GM12878 (cell line): ENCODE measurements around the gene MAGI1. TPM values are rescaled to one million over a fixed set of nuclear protein-coding genes. Genes with fewer than 3 reads are reported as not detected.

Experiments used
- ATAC-seq: fragments of 200-7000 bp; cut with Tn5 transposase; 3 replicates; pipeline ENCODE4 v1.9.1; 2020; ENCODE audit warnings: mild to moderate bottlenecking, moderate library complexity
- BruUV-seq: library from RNA; stranded (reverse); fragments of 400-500 nt; replicated peaks from 2 replicates; lab custom pipeline; 2021; lab: Mats Ljungman, UMichigan
- CTCF ChIA-PET: fragments of 300-600 bp; sonication (Branson Sonifier 250); formaldehyde crosslinking; extraction: SDS; loops from one replicate; lab custom pipeline; 2021; ENCODE audit warnings: inconsistent platforms; lab: Yijun Ruan, JAX
- POLR2A ChIA-PET: fragments of 350-600 bp; formaldehyde crosslinking; extraction: SDS; loops from one replicate; lab custom pipeline; 2021; ENCODE audit warnings: inconsistent platforms; lab: Charles Lee
- RAD21 ChIA-PET: fragments of 300-600 bp; sonication (Branson Sonifier 250); formaldehyde crosslinking; loops from one replicate; lab custom pipeline; 2023; ENCODE audit warnings: antibody characterized with exemption; ENCODE audit not compliant: unreplicated experiment; lab: Charles Lee
- SMC1A ChIA-PET: fragments of 300-600 bp; sonication (Branson Sonifier 250); formaldehyde crosslinking; loops from one replicate; lab custom pipeline; 2023; ENCODE audit not compliant: unreplicated experiment, uncharacterized antibody; lab: Charles Lee
- DNase-seq: peaks from one replicate; pipeline ENCODE4 v3.0.0-alpha.2; 2011; ENCODE audit warnings: low read depth, low spot score
- FAIRE-seq: peaks from 3 replicates; lab custom pipeline; 2011; peaks lifted over from hg19 to GRCh38; lab: Jason Lieb, UNC
- H2AFZ ChIP-seq: 2 replicates; pipeline ENCODE4 v1.6.0; 2011; ENCODE audit warnings: low read depth, low read length, control low read depth; ENCODE audit not compliant: control insufficient read depth
- H3K27ac ChIP-seq: 2 replicates; pipeline ENCODE4 v1.5.1; 2011; ENCODE audit warnings: control low read depth; ENCODE audit not compliant: control insufficient read depth, insufficient read depth
- H3K27me3 ChIP-seq, 2 experiments: replicated peaks in 1 of 2; 2 replicates each; pipeline versions ENCODE4 v1.6.0 to v1.6.1; 2011; ENCODE audit warnings: low read length in 1 of 2; ENCODE audit not compliant: control insufficient read depth in 2 of 2, insufficient read depth in 2 of 2
- H3K36me3 ChIP-seq, 2 experiments: 2 replicates each; pipeline ENCODE4 v1.5.1; 2011; ENCODE audit warnings: low read length in 1 of 2; ENCODE audit not compliant: control insufficient read depth in 2 of 2, insufficient read depth in 2 of 2
- H3K4me1 ChIP-seq: 2 replicates; pipeline ENCODE4 v1.6.1; 2011; ENCODE audit warnings: mild to moderate bottlenecking, low read length, moderate library complexity, mixed read lengths; ENCODE audit not compliant: control insufficient read depth, insufficient read depth
- H3K4me2 ChIP-seq: 2 replicates; pipeline ENCODE4 v1.6.0; 2011; ENCODE audit warnings: control low read depth; ENCODE audit not compliant: control insufficient read depth, insufficient read depth
- H3K4me3 ChIP-seq: fragments of 200-600 bp; sonication (generic); 2 replicates; pipeline ENCODE4 v1.5.1; 2016
- H3K79me2 ChIP-seq: 2 replicates; pipeline ENCODE4 v1.6.0; 2011; ENCODE audit warnings: low read length; ENCODE audit not compliant: control insufficient read depth, insufficient read depth
- H3K9ac ChIP-seq: 2 replicates; pipeline ENCODE4 v1.8.0; 2011; ENCODE audit warnings: low read length, control low read depth, mixed read lengths; ENCODE audit not compliant: control insufficient read depth, insufficient read depth
- H3K9me3 ChIP-seq: replicated peaks from 3 replicates; pipeline ENCODE4 v1.5.1; 2011; ENCODE audit warnings: mild to moderate bottlenecking, low read length; ENCODE audit not compliant: control insufficient read depth, insufficient read depth
- H4K20me1 ChIP-seq: 2 replicates; pipeline ENCODE4 v1.6.0; 2011; ENCODE audit not compliant: control insufficient read depth, insufficient read depth
- E2F8 ChIP-seq: fragments of 450-650 bp; IDR thresholded peaks from 2 replicates; pipeline ENCODE4 v1.6.1; 2018; ENCODE audit warnings: mild to moderate bottlenecking, low read depth, moderate library complexity; ENCODE audit not compliant: partially characterized antibody
- NR2C2 ChIP-seq: IDR thresholded peaks from 2 replicates; pipeline ENCODE4 v1.6.1; 2011; ENCODE audit warnings: borderline replicate concordance, low read depth; ENCODE audit not compliant: control insufficient read depth, insufficient read length
- SIX5 ChIP-seq: IDR thresholded peaks from 2 replicates; pipeline ENCODE4 v1.6.1; 2011; ENCODE audit warnings: mild to moderate bottlenecking, low read depth, low read length, moderate library complexity; ENCODE audit not compliant: severe bottlenecking
- WGBS: methylation state at CpG from one replicate; pipeline ENCODE4 v1.1.6; 2016; ENCODE audit warnings: low lambda C conversion rate; ENCODE audit not compliant: insufficient replicate concordance, insufficient coverage; ENCODE audit errors: missing lambda C conversion rate; 5-methylcytosine and 5-hydroxymethylcytosine counted together
- in situ Hi-C: fragments of 300-500 bp; cut with MboI; formaldehyde crosslinking; loops from 9 replicates; pipeline ENCODE4 v1.14.3; 2018; ENCODE audit warnings: mixed read lengths
- intact Hi-C: fragments of 100-400 bp; cut with micrococcal nuclease; formaldehyde crosslinking; loops from one replicate; pipeline ENCODE4 v1.14.2; 2022; ENCODE audit not compliant: unreplicated experiment
- polyA plus RNA-seq, 11 experiments: library from polyadenylated mRNA; depleted of rRNA in 4 of 11; unstranded in 6 of 11; stranded (reverse) in 5 of 11; fragments of >200 nt; fragmentation: Nextera tagmentation in 4 of 11; fragmentation: Illumina TruSeq in 1 of 11; extraction: Ambion mirVana in 4 of 11; extraction: Trizol in 1 of 11; gene quantifications; 1 replicate in 1 of 11; 2 replicates in 10 of 11; pipeline versions ENCODE4 v1.2.1 to v1.2.3, GENCODE V29; 2011 to 2016; ENCODE audit warnings: inconsistent platforms in 2 of 11, missing spikeins in 2 of 11, low read depth in 1 of 11
- total RNA-seq, 4 experiments: library from RNA; depleted of rRNA in 3 of 4; stranded (reverse); fragments of >200 nt in 3 of 4; fragmentation: Illumina TruSeq in 1 of 4; extraction: Trizol in 1 of 4; gene quantifications; 2 replicates each; pipeline versions ENCODE4 v1.2.1 to v1.2.3, GENCODE V29; 2013 to 2021
- TF ChIP-seq, protein P1 (sequence below): IDR thresholded peaks from 2 replicates; pipeline ENCODE4 v1.6.1; 2012; ENCODE audit warnings: low read length, inconsistent platforms

Gene MAGI1
- total and polyA plus RNA-seq, 10 of the 15 experiments (the other 5 are each of a cell fraction or from before 2014, with no cell fraction given): 0.02 to 3.3 (median 0.29) TPM; not detected in 1

DNA sequence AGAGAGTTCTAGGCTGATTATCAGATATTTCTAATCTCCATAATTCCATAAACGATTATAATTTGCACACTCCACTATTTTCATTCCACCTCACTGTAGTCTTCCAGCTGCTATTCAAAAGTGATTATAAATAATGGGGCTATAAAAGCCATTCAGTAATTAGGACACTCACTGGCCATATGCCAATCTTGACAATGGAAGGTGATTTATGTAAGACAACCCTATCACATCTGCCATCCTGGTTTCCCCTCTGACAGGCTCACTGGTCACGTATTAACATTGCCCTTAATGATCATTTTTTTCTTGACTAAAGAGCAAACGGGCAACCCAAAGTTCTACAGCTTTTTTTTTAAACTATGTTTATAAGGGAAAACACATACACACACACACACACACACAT, 402.4 kb downstream of the MAGI1 start:
- ChIA-PET SMC1A (no interaction called here), RAD21 (no interaction called here), CTCF (interaction anchor here (0.6 kb wide), 1 partner anchor 48 kb away, joined by 3 read pairs; no protein-coding TSS in a partner anchor), POLR2A (no interaction called here)
- H4K20me1 ChIP-seq: no peaks in the 10 kb centered on the region
- in situ Hi-C loops: no loop called here
- H3K4me1 ChIP-seq: no peaks in the 10 kb centered on the region
- H3K4me3 ChIP-seq: no peak overlapping the region
- TF ChIP-seq NR2C2 (no peak), E2F8 (no peak), SIX5 (no peak)
- TF ChIP-seq, protein P1, sequence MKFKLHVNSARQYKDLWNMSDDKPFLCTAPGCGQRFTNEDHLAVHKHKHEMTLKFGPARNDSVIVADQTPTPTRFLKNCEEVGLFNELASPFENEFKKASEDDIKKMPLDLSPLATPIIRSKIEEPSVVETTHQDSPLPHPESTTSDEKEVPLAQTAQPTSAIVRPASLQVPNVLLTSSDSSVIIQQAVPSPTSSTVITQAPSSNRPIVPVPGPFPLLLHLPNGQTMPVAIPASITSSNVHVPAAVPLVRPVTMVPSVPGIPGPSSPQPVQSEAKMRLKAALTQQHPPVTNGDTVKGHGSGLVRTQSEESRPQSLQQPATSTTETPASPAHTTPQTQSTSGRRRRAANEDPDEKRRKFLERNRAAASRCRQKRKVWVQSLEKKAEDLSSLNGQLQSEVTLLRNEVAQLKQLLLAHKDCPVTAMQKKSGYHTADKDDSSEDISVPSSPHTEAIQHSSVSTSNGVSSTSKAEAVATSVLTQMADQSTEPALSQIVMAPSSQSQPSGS: no peak
- H3K79me2 ChIP-seq: no peaks in the 10 kb centered on the region
- no peak for ATAC-seq
- WGBS: 0% methylated on average over 3 of the region's 3 CpGs
- BruUV-seq: no TSS peak
- no peak overlapping the region for H3K4me2 ChIP-seq
- no peak overlapping the region for H3K27ac ChIP-seq
- no peak for DNase-seq
- H3K27me3 ChIP-seq: no peaks in the 10 kb centered on the region
- H3K9ac ChIP-seq: no peak overlapping the region
- intact Hi-C loops: no loop called here
- no peaks in the 10 kb centered on the region for H3K9me3 ChIP-seq
- no peak overlapping the region for H2AFZ ChIP-seq
- FAIRE-seq: no peak
- no peaks in the 10 kb centered on the region for H3K36me3 ChIP-seq
